WTC11 (cell line): Measurements from ENCODE around the gene SHTN1. TPM values are rescaled to one million over a fixed set of nuclear protein-coding genes. Genes with fewer than 3 reads are reported as not detected.

Experiments used
- ATAC-seq: fragments of 200-7000 bp; cut with Tn5 transposase; 2 replicates; pipeline ENCODE4 v1.10.0; 2021; ENCODE audit warnings: mild to moderate bottlenecking, moderate library complexity
- CTCF ChIA-PET: fragments of 300-600 bp; sonication (Branson Sonifier 250); formaldehyde crosslinking; loops from one replicate; lab custom pipeline; 2021; ENCODE audit warnings: antibody characterized with exemption; lab: Charles Lee
- POLR2A ChIA-PET: fragments of 350-600 bp; sonication (Branson Sonifier 250); formaldehyde crosslinking; loops from one replicate; lab custom pipeline; 2021; ENCODE audit warnings: antibody characterized with exemption; lab: Charles Lee
- DNase-seq: peaks from one replicate; pipeline ENCODE4 v3.0.0; 2021; ENCODE audit warnings: low spot score
- H3K27ac Mint-ChIP-seq: 2 replicates; pipeline ENCODE4 v1.8.0; 2021; ENCODE audit warnings: mixed read lengths
- H3K27me3 Mint-ChIP-seq: 2 replicates; pipeline ENCODE4 v1.8.0; 2021; ENCODE audit warnings: low read depth, mild to moderate bottlenecking, moderate library complexity, mixed read lengths
- H3K36me3 Mint-ChIP-seq: 2 replicates; pipeline ENCODE4 v1.8.0; 2021; ENCODE audit warnings: mixed read lengths
- H3K4me1 Mint-ChIP-seq: 2 replicates; pipeline ENCODE4 v1.8.0; 2022; ENCODE audit warnings: mixed read lengths
- H3K4me3 Mint-ChIP-seq: 2 replicates; pipeline ENCODE4 v1.8.0; 2021; ENCODE audit warnings: mild to moderate bottlenecking, moderate library complexity, mixed read lengths
- H3K9me3 Mint-ChIP-seq: 2 replicates; pipeline ENCODE4 v1.8.0; 2021; ENCODE audit warnings: mixed read lengths
- FOXJ3 ChIP-seq: sonication (generic); formaldehyde crosslinking; IDR thresholded peaks from 2 replicates; pipeline ENCODE4 v1.9.0; 2021; ENCODE audit warnings: missing genetic modification reagents, mild to moderate bottlenecking, borderline replicate concordance
- GTF2I ChIP-seq: fragments of 250-450 bp; sonication (Bioruptor Pico); conservative IDR thresholded peaks from 2 replicates; pipeline ENCODE4 v1.4.0; 2021; ENCODE audit warnings: mild to moderate bottlenecking
- PRRX2 ChIP-seq: fragments of 250-450 bp; sonication (Bioruptor Pico); IDR thresholded peaks from 2 replicates; pipeline ENCODE4 v1.8.0; 2021; ENCODE audit warnings: mild to moderate bottlenecking
- SMAD4 ChIP-seq: sonication (generic); formaldehyde crosslinking; IDR thresholded peaks from 2 replicates; pipeline ENCODE4 v1.8.0; 2022; ENCODE audit warnings: mild to moderate bottlenecking, missing genetic modification reagents
- SOX15 ChIP-seq: fragments of 250-450 bp; sonication (Bioruptor Pico); IDR thresholded peaks from 2 replicates; pipeline ENCODE4 v1.9.0; 2021; ENCODE audit warnings: mild to moderate bottlenecking
- TEAD4 ChIP-seq: sonication (generic); formaldehyde crosslinking; IDR thresholded peaks from 2 replicates; pipeline ENCODE4 v1.8.0; 2022; ENCODE audit warnings: mild to moderate bottlenecking, missing genetic modification reagents
- ZBTB21 ChIP-seq: sonication (generic); formaldehyde crosslinking; IDR thresholded peaks from 2 replicates; pipeline ENCODE4 v1.8.1; 2023; ENCODE audit warnings: mild to moderate bottlenecking, missing genetic modification reagents, borderline replicate concordance
- ZNF121 ChIP-seq: sonication (generic); formaldehyde crosslinking; IDR thresholded peaks from 2 replicates; pipeline ENCODE4 v1.8.0; 2023; ENCODE audit warnings: missing genetic modification reagents
- ZNF317 ChIP-seq: sonication (generic); formaldehyde crosslinking; IDR thresholded peaks from 2 replicates; pipeline ENCODE4 v1.8.1; 2023; ENCODE audit warnings: low read depth, mild to moderate bottlenecking, moderate library complexity, missing genetic modification reagents, borderline replicate concordance
- ZNF416 ChIP-seq: fragments of 250-450 bp; sonication (Bioruptor Pico); IDR thresholded peaks from 2 replicates; pipeline ENCODE4 v1.9.0; 2021; ENCODE audit warnings: mild to moderate bottlenecking, inconsistent platforms
- total RNA-seq: library from RNA; stranded (reverse); gene quantifications from 3 replicates; pipeline ENCODE4 v1.2.3, GENCODE V29; 2021
- TF ChIP-seq, protein P1 (sequence below): sonication (generic); formaldehyde crosslinking; IDR thresholded peaks from 2 replicates; pipeline ENCODE4 v1.8.1; 2023; ENCODE audit warnings: mild to moderate bottlenecking, missing genetic modification reagents, borderline replicate concordance
- TF ChIP-seq, protein P2 (sequence below): sonication (generic); formaldehyde crosslinking; IDR thresholded peaks from 2 replicates; pipeline ENCODE4 v1.8.1; 2023; ENCODE audit warnings: mild to moderate bottlenecking, missing genetic modification reagents
- TF ChIP-seq, protein P3 (sequence below): fragments of 250-450 bp; sonication (Bioruptor Pico); IDR thresholded peaks from 2 replicates; pipeline ENCODE4 v1.8.0; 2021; ENCODE audit warnings: mild to moderate bottlenecking
- TF ChIP-seq, protein P4 (sequence below): sonication (generic); formaldehyde crosslinking; IDR thresholded peaks from 2 replicates; pipeline ENCODE4 v1.8.0; 2022; ENCODE audit warnings: mild to moderate bottlenecking, missing genetic modification reagents

SHTN1 gene
- total RNA-seq, 1 experiment from 2014 or later: 11.0 TPM

DNA sequence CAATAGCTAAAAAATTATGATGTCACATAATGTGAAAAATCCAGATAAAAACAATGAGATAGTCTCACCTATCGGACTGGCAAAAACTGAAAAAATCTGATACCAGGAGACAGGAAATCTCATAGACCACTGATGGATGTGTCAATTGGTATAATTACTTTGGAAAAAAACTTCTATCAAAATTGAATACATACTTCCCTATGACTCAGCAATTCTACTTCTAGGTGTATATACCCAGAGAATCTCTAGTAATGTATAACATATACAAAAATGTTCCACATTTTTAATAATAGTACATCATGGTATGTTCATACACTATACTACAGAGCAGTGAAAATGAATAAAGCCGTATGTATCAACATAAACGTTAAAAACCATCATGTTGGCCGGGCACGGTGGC lies 34.9 kb downstream of the SHTN1 start (continued):
- TF ChIP-seq, protein P1, sequence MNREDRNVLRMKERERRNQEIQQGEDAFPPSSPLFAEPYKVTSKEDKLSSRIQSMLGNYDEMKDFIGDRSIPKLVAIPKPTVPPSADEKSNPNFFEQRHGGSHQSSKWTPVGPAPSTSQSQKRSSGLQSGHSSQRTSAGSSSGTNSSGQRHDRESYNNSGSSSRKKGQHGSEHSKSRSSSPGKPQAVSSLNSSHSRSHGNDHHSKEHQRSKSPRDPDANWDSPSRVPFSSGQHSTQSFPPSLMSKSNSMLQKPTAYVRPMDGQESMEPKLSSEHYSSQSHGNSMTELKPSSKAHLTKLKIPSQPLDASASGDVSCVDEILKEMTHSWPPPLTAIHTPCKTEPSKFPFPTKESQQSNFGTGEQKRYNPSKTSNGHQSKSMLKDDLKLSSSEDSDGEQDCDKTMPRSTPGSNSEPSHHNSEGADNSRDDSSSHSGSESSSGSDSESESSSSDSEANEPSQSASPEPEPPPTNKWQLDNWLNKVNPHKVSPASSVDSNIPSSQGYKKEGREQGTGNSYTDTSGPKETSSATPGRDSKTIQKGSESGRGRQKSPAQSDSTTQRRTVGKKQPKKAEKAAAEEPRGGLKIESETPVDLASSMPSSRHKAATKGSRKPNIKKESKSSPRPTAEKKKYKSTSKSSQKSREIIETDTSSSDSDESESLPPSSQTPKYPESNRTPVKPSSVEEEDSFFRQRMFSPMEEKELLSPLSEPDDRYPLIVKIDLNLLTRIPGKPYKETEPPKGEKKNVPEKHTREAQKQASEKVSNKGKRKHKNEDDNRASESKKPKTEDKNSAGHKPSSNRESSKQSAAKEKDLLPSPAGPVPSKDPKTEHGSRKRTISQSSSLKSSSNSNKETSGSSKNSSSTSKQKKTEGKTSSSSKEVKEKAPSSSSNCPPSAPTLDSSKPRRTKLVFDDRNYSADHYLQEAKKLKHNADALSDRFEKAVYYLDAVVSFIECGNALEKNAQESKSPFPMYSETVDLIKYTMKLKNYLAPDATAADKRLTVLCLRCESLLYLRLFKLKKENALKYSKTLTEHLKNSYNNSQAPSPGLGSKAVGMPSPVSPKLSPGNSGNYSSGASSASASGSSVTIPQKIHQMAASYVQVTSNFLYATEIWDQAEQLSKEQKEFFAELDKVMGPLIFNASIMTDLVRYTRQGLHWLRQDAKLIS (CRISPR knock-in tag): no peak
- no peak for TF ChIP-seq GTF2I (CRISPR knock-in tag)
- TF ChIP-seq ZNF317 (CRISPR knock-in tag): no peak
- no peak for TF ChIP-seq SOX15
- TF ChIP-seq, all 79 proteins: peak for 0

DNA sequence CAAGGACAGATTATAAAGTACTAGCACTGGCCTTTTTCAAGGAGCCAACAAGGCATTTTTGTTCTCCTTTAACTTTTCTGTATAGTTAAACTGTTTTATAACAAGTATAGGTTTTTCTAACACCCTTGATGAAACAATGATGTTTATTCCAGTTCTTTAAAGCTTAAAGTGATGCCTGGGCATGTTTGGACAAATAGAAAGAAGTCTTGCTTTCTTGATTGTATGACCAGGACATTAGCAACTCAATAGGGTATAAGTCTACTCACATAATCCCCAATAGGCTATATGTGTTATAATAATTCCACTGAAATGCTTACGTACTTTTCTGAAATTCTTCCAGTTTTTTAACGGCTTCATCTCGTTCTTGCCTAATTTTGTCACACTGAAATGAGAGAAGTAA lies 36.7 kb downstream of the SHTN1 start:
- Mint-ChIP-seq H3K9me3 (peaks cover 9% of the 10 kb centered on the region; the same call in 1 of the 2 replicates), H3K4me1 (peaks cover under 1% of the 10 kb centered on the region; the same call in 1 of the 2 replicates), H3K27me3 (no peaks in the 10 kb centered on the region), H3K4me3 (no peak overlapping the region), H3K36me3 (0 out of 2 replicates have a peak, but pooled peaks cover 5% of the 10 kb centered on the region), H3K27ac (no peak overlapping the region)
- ChIA-PET POLR2A (no interaction called here), CTCF (no interaction called here)
- DNase-seq: no peak
- TF ChIP-seq ZNF416 (CRISPR knock-in tag): no peak
- no peak for TF ChIP-seq ZBTB21 (CRISPR knock-in tag)
- TF ChIP-seq, protein P2, sequence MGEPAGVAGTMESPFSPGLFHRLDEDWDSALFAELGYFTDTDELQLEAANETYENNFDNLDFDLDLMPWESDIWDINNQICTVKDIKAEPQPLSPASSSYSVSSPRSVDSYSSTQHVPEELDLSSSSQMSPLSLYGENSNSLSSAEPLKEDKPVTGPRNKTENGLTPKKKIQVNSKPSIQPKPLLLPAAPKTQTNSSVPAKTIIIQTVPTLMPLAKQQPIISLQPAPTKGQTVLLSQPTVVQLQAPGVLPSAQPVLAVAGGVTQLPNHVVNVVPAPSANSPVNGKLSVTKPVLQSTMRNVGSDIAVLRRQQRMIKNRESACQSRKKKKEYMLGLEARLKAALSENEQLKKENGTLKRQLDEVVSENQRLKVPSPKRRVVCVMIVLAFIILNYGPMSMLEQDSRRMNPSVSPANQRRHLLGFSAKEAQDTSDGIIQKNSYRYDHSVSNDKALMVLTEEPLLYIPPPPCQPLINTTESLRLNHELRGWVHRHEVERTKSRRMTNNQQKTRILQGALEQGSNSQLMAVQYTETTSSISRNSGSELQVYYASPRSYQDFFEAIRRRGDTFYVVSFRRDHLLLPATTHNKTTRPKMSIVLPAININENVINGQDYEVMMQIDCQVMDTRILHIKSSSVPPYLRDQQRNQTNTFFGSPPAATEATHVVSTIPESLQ (CRISPR knock-in tag): no peak
- TF ChIP-seq FOXJ3 (CRISPR knock-in tag): no peak
- TF ChIP-seq SMAD4 (CRISPR knock-in tag): no peak
- no peak for TF ChIP-seq ZNF121 (CRISPR knock-in tag)
- no peak for ATAC-seq

DNA sequence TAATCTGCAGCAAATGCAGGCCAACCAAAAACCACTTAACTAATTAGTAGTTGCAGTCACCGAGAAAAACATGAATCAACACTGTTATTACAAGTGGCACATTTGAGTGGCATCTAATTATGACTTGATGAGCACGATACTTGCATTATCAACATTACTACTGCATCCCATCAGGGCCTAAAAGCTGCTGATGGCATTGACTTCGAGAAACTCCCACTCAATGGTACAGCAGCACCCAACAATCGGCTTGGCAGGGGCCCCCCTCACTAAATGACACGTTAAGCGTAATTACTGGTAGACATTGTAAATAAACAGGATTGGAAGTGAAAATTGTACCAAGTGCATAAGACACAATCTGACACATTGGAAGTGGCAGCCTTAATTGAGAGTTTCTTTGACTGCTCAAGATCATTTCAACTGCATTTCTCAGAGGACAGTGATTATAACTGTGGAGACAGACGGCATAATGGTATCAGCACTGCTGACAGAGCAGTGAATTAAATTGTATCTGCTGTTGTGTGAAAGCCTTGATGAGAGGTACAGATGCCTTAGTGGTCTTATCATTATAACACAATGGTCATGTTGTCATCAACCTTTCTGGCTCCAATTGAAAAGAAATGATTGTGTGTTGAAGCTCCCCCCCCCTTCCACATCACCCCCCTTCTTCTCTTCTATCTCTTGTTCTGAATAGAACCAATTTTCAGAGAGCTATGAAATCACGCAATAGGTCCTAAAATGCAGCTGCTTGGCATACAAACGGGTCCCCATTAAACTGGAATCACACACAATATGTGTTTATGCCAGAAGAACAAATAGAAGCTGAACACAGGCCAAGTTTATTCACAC lies 43.4 kb downstream of the SHTN1 start:
- Mint-ChIP-seq H3K36me3 (no peaks in the 10 kb centered on the region), H3K4me3 (no peak overlapping the region), H3K9me3 (no peaks in the 10 kb centered on the region), H3K4me1 (no peaks in the 10 kb centered on the region), H3K27me3 (no peaks in the 10 kb centered on the region), H3K27ac (no peak overlapping the region)
- no peak for DNase-seq
- CTCF ChIA-PET: interaction anchor here (1.2 kb wide), 1 partner anchor 213 kb away, joined by 4 read pairs; no protein-coding TSS in a partner anchor
- TF ChIP-seq, protein P3, sequence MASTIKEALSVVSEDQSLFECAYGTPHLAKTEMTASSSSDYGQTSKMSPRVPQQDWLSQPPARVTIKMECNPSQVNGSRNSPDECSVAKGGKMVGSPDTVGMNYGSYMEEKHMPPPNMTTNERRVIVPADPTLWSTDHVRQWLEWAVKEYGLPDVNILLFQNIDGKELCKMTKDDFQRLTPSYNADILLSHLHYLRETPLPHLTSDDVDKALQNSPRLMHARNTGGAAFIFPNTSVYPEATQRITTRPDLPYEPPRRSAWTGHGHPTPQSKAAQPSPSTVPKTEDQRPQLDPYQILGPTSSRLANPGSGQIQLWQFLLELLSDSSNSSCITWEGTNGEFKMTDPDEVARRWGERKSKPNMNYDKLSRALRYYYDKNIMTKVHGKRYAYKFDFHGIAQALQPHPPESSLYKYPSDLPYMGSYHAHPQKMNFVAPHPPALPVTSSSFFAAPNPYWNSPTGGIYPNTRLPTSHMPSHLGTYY (CRISPR knock-in tag): no peak
- TF ChIP-seq PRRX2 (CRISPR knock-in tag): no peak
- no peak for TF ChIP-seq TEAD4
- TF ChIP-seq, protein P4, sequence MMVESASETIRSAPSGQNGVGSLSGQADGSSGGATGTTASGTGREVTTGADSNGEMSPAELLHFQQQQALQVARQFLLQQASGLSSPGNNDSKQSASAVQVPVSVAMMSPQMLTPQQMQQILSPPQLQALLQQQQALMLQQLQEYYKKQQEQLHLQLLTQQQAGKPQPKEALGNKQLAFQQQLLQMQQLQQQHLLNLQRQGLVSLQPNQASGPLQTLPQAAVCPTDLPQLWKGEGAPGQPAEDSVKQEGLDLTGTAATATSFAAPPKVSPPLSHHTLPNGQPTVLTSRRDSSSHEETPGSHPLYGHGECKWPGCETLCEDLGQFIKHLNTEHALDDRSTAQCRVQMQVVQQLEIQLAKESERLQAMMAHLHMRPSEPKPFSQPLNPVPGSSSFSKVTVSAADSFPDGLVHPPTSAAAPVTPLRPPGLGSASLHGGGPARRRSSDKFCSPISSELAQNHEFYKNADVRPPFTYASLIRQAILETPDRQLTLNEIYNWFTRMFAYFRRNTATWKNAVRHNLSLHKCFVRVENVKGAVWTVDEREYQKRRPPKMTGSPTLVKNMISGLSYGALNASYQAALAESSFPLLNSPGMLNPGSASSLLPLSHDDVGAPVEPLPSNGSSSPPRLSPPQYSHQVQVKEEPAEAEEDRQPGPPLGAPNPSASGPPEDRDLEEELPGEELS (CRISPR knock-in tag): no peak
- TF ChIP-seq, protein P2 (CRISPR knock-in tag): no peak
- no peak for ATAC-seq
- POLR2A ChIA-PET: no interaction called here
